ENCODE results near the gene AGBL4. TPM values are rescaled to one million over a fixed set of nuclear protein-coding genes. Genes with fewer than 3 reads are reported as not detected.

The AGBL4 gene
- total and polyA plus RNA-seq, 2 experiments from 2014 or later: not detected

DNA sequence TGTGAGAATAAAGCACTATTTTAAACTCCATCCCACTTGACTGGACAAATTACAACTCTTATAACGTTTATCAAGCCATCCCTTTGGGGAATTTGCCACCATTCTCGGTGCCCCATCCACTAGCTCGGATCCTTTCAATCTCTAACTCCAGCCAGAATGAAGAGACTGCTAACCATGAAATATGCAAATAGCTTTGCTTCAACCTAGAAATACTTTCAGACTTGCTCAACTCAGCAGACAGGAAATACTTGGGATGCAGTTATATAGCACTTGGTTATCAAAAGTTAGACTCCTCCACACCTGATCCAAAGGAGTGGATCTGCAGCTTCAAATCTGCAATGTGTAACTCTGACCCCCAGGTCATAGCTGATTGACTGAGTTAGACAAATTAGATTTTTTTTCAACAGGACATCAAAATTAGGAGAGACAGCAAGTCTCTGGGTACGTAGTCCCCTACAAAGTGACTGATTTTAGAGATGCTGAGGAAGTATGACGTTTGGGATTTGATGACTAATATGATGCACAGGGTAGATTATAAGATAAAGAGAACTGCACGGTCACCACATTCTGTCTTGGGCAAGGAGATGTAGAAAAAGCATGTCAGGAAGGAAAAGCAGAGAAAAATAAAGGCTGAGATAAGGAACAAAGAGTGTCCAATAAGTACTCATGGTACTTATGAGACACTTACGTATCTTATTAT is 496.0 kb downstream of the AGBL4 start:
- Histone ChIP-seq H3K9me3 (ENCODE audit: low read depth) (no peaks in the 10 kb centered on the region), H3K79me2 (ENCODE audit: insufficient read depth) (no peaks in the 10 kb centered on the region), H4K20me1 (ENCODE audit: insufficient read depth) (no peaks in the 10 kb centered on the region), H3K27ac (no peak overlapping the region), H3K4me2 (ENCODE audit: unreplicated experiment) (no peak overlapping the region), H3K4me3 (no peak overlapping the region), H3F3A (ENCODE audit: insufficient read depth) (no peaks in the 10 kb centered on the region), H2AFZ (no peak overlapping the region), H3K36me3 (ENCODE audit: low read depth) (no peaks in the 10 kb centered on the region), H3K9ac (no peak overlapping the region), H3K4me1 (ENCODE audit: insufficient read depth) (no peaks in the 10 kb centered on the region), H3K9me2 (ENCODE audit: insufficient read depth) (no peaks in the 10 kb centered on the region), H3K27me3 (replicated peaks; ENCODE audit: insufficient read depth) (no peaks in the 10 kb centered on the region)
- WGBS, 2 experiments (ENCODE audit: low coverage in 1 of 2, low lambda C conversion rate in 2 of 2, missing lambda C conversion rate in 2 of 2): 6 to 9% methylated on average over 7 of the region's 7 CpGs
- in situ Hi-C loops (cut with MboI): no loop called here
- no peak for DNase-seq
- TF ChIP-seq EZH2 (IDR thresholded peaks at IDR 0.05; ENCODE audit: insufficient read depth, poor library complexity, severe bottlenecking): no peak
- no peak for TF ChIP-seq EZH2phosphoT487 (IDR thresholded peaks at IDR 0.05; ENCODE audit: insufficient read depth, low read depth)

DNA sequence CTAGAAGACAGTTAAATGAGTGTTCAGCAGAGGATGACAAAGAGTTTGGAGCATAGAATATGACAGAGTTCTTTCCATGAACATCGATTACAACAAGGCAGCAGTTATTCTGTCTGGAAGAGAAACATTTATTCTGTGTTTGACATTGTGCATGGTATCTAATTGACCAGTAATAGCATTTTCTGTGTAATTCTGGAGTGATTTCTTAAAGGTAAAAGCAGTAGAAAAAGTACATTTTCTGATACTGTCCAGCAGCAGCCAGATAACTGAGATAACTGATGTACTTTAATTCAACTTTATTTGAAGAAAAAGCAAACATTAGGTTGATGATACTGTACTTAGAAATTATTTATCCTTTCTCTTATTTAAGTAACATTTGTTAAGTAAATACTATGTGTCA is 497.1 kb downstream of the AGBL4 start:
- H2AFZ ChIP-seq: no peak overlapping the region
- H3F3A ChIP-seq (ENCODE audit: insufficient read depth): no peaks in the 10 kb centered on the region
- WGBS, 2 experiments (ENCODE audit: low coverage in 1 of 2, low lambda C conversion rate in 2 of 2, missing lambda C conversion rate in 2 of 2): 8 to 10% methylated on average over 1 of the region's 1 CpG
- H3K36me3 ChIP-seq (ENCODE audit: low read depth): no peaks in the 10 kb centered on the region
- no peaks in the 10 kb centered on the region for H3K4me1 ChIP-seq (ENCODE audit: insufficient read depth)
- H3K27me3 ChIP-seq (replicated peaks; ENCODE audit: insufficient read depth): no peaks in the 10 kb centered on the region
- H3K4me3 ChIP-seq: no peak overlapping the region
- H3K9me2 ChIP-seq (ENCODE audit: insufficient read depth): no peaks in the 10 kb centered on the region
- DNase-seq: no peak
- no peaks in the 10 kb centered on the region for H3K9me3 ChIP-seq (ENCODE audit: low read depth)
- no peak for TF ChIP-seq EZH2phosphoT487 (IDR thresholded peaks at IDR 0.05; ENCODE audit: insufficient read depth, low read depth)
- no peak for TF ChIP-seq EZH2 (IDR thresholded peaks at IDR 0.05; ENCODE audit: insufficient read depth, poor library complexity, severe bottlenecking)
- no peak overlapping the region for H3K4me2 ChIP-seq (ENCODE audit: unreplicated experiment)
- no peaks in the 10 kb centered on the region for H4K20me1 ChIP-seq (ENCODE audit: insufficient read depth)
- in situ Hi-C loops (cut with MboI): no loop called here
- no peak overlapping the region for H3K27ac ChIP-seq
- H3K79me2 ChIP-seq (ENCODE audit: insufficient read depth): no peaks in the 10 kb centered on the region
- no peak overlapping the region for H3K9ac ChIP-seq

DNA sequence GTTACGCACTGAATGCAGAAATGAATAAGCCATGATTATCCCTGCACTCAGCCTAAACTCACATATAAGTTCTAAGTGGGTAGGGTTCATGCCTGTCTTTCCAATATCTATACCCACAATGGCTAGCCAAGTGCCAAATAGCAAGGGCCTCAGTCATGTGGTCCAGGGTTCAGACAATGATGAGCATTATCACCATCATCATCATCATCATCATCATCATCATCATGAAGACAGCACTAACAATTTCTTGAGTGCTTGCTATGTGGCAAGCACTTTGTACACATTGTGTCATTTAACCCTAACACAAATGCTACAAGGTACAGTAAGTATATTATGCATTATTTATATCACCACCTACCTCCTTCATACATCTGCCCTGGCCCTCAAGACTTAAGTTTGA is 500.0 kb downstream of the AGBL4 start:
- no peak overlapping the region for H3K4me3 ChIP-seq
- H3K9ac ChIP-seq: no peak overlapping the region
- no peaks in the 10 kb centered on the region for H3K79me2 ChIP-seq (ENCODE audit: insufficient read depth)
- H3K36me3 ChIP-seq (ENCODE audit: low read depth): no peaks in the 10 kb centered on the region
- in situ Hi-C loops (cut with MboI): no loop called here
- H3K4me2 ChIP-seq (ENCODE audit: unreplicated experiment): no peak overlapping the region
- no peaks in the 10 kb centered on the region for H3K9me2 ChIP-seq (ENCODE audit: insufficient read depth)
- no peaks in the 10 kb centered on the region for H3K4me1 ChIP-seq (ENCODE audit: insufficient read depth)
- WGBS, 2 experiments (ENCODE audit: low coverage in 1 of 2, low lambda C conversion rate in 2 of 2, missing lambda C conversion rate in 2 of 2): 53 to 55% methylated on average over 1 of the region's 1 CpG
- H3K27ac ChIP-seq: no peak overlapping the region
- no peaks in the 10 kb centered on the region for H3F3A ChIP-seq (ENCODE audit: insufficient read depth)
- H4K20me1 ChIP-seq (ENCODE audit: insufficient read depth): no peaks in the 10 kb centered on the region
- no peaks in the 10 kb centered on the region for H3K9me3 ChIP-seq (ENCODE audit: low read depth)
- DNase-seq: no peak
- no peaks in the 10 kb centered on the region for H3K27me3 ChIP-seq (replicated peaks; ENCODE audit: insufficient read depth)
- H2AFZ ChIP-seq: no peak overlapping the region
- no peak for TF ChIP-seq EZH2 (IDR thresholded peaks at IDR 0.05; ENCODE audit: insufficient read depth, poor library complexity, severe bottlenecking)
- no peak for TF ChIP-seq EZH2phosphoT487 (IDR thresholded peaks at IDR 0.05; ENCODE audit: insufficient read depth, low read depth)

DNA sequence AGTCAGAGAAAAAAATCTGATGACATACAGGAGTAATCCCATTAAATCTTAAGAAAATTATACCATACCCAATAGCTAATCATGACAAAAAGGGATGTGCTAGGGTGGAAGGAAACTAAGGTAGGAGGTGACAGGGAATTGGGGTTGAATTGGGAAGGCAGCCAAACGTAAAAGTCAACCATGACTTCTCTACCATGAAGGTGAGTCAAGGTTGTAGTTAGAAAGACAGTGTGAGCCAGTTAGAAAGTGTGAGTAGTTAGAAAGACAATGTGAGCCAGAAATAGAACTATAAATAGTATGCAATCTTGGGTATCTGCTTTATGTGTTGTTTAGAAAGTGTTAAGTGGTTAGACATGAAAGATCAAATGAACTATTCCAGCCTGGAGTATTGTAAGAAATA is 556.8 kb downstream of the AGBL4 start:
- Histone ChIP-seq H3K9me2 (ENCODE audit: insufficient read depth) (no peaks in the 10 kb centered on the region), H3K79me2 (ENCODE audit: insufficient read depth) (no peaks in the 10 kb centered on the region), H3K27ac (no peak overlapping the region), H3K4me3 (no peak overlapping the region), H3K4me1 (ENCODE audit: insufficient read depth) (no peaks in the 10 kb centered on the region), H3K9me3 (ENCODE audit: low read depth) (no peaks in the 10 kb centered on the region), H3F3A (ENCODE audit: insufficient read depth) (no peaks in the 10 kb centered on the region), H3K36me3 (ENCODE audit: low read depth) (no peaks in the 10 kb centered on the region), H3K27me3 (replicated peaks; ENCODE audit: insufficient read depth) (no peaks in the 10 kb centered on the region), H3K9ac (no peak overlapping the region), H4K20me1 (ENCODE audit: insufficient read depth) (no peaks in the 10 kb centered on the region), H3K4me2 (ENCODE audit: unreplicated experiment) (no peak overlapping the region), H2AFZ (no peak overlapping the region)
- no peak for DNase-seq
- TF ChIP-seq EZH2phosphoT487 (IDR thresholded peaks at IDR 0.05; ENCODE audit: insufficient read depth, low read depth) (no peak), EZH2 (IDR thresholded peaks at IDR 0.05; ENCODE audit: insufficient read depth, poor library complexity, severe bottlenecking) (no peak)
- WGBS, 2 experiments (ENCODE audit: low coverage in 1 of 2, low lambda C conversion rate in 2 of 2, missing lambda C conversion rate in 2 of 2): 7 to 9% methylated on average over 1 of the region's 1 CpG
- in situ Hi-C loops (cut with MboI): no loop called here

All from GM23248 (cell line).